22Rv1 (cell line): ENCODE data around the gene ASIC4.

Experiments
- CTCF ChIP-seq: fragments of 450-650 bp; IDR thresholded peaks from 2 replicates; pipeline ENCODE4 v1.5.1; 2017; ENCODE audit warnings: mild to moderate bottlenecking
- ZFX ChIP-seq: fragments of 450-650 bp; IDR thresholded peaks from 2 replicates; pipeline ENCODE4 v1.6.1; 2017; ENCODE audit warnings: antibody characterized with exemption, borderline replicate concordance

- no peak for TF ChIP-seq CTCF
- TF ChIP-seq ZFX: no peak
Observed at GRCh38 chr2:219517954-219518778, 3.9 kb downstream of the ASIC4 start.
